Measurements from ENCODE around the gene LUC7L. TPM values are rescaled to one million over a fixed set of nuclear protein-coding genes. Genes with fewer than 3 reads are reported as not detected.
A peak's percentile ranks its signal among the peaks of the same experiment; 100 is the strongest.
"Not testable (repeated sequence)": the region's sequence is repeated elsewhere in the genome, so short reads cannot be mapped to it uniquely, and the experiment has no call there.

Gene LUC7L
- polyA plus RNA-seq, 6 donors from 2014 or later, result 9.6 to 20.4 (median 12.8) TPM

DNA sequence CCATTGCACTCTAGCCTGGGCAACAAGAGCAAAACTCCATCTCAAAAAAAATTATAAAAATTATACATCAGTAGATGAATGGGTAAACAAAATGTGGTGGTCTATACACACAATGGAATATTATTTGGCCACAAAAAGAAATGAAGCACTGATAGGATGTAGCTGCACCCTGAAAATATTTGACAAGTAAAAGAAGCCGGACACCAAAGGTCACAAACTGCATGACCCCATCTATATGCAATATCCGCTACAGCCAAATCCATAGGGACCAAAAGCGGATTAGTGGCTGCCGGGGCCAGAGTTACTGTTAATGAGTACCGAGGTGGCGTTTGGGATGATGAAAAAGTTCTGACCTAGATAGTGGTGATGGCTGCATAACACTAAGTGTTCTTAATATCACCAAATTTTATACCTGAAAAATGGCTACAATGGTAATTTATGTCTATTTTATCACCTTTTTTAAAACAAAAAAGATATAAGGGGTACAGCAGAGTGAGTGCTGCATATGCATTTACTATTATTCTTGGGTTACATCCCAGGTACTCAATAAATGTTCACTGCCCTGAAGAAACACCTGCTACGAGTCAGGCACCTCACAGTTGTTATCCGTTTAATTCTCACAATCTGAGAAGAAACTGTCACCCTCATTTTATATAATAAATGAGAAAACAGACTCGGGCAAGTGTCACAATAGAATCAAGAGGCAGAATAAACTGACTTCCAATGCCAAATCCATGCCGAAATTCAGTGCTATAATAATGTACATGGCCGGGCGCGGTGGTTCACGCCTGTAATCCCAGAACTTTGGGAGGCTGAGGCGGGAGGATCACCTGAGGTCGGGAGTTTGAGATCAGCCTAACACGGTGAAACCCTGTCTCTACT is 49.8 kb downstream of the LUC7L start:
- Mint-ChIP-seq H3K4me1 (peaks cover 4 to 17% (median 13%) of the 10 kb centered on the region in 3 donors), H3K27ac (peak overlapping the region in 2 of 6 donors; percentile 9 to 36), H3K27me3 (peaks cover 18 to 29% (median 25%) of the 10 kb centered on the region in 3 donors), H3K9me3 (no peaks in the 10 kb centered on the region), H3K4me3 (peak overlapping the region in 6 of 8 donors; percentile 51 to 79 (median 64)), H3K36me3 (no peaks in the 10 kb centered on the region)
- DNase-seq, result no peak
- no peak for ATAC-seq (ENCODE audit: low read depth in 2 of 2)

DNA sequence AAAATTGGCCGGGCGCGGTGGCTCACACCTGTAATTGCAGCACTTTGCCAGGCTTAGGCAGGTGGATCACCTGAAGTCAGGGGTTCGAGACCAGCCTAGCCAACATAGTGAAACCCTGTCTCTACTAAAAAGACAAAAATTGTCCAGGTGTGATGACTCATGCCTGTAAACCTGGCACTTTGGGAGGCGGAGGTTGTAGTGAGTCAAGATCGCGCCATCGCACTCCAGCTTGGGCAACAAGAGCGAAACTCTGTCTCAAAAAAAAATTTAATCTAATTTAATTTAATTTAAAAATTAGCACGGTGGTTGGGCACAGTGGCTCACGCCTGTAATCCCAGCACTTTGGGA is 50.6 kb downstream of the LUC7L start:
- Mint-ChIP-seq H3K27me3 (peaks cover 19 to 37% (median 32%) of the 10 kb centered on the region in 3 donors), H3K4me3 (peak overlapping the region in 1 of 8 donors; percentile 30), H3K9me3 (no peaks in the 10 kb centered on the region), H3K36me3 (no peaks in the 10 kb centered on the region), H3K27ac (no peak overlapping the region), H3K4me1 (peaks cover 4 to 18% (median 14%) of the 10 kb centered on the region in 3 donors)
- ATAC-seq (ENCODE audit: low read depth in 2 of 2) (no peak), DNase-seq (no peak)

DNA sequence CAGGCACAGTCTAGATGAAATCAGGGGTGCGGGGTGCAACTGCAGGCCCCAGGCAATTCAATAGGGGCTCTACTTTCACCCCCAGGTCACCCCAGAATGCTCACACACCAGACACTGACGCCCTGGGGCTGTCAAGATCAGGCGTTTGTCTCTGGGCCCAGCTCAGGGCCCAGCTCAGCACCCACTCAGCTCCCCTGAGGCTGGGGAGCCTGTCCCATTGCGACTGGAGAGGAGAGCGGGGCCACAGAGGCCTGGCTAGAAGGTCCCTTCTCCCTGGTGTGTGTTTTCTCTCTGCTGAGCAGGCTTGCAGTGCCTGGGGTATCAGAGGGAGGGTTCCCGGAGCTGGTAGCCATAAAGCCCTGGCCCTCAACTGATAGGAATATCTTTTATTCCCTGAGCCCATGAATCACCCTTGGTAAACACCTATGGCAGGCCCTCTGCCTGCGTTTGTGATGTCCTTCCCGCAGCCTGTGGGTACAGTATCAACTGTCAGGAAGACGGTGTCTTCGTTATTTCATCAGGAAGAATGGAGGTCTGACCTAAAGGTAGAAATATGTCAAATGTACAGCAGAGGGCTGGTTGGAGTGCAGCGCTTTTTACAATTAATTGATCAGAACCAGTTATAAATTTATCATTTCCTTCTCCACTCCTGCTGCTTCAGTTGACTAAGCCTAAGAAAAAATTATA is 51.1 kb downstream of the LUC7L start:
- no peak for ATAC-seq (ENCODE audit: low read depth in 2 of 2)
- peak overlapping the region in 4 of 8 donors; percentile 10 to 52 (median 34) for H3K4me3 Mint-ChIP-seq
- H3K27me3 Mint-ChIP-seq, result peaks cover 19 to 42% (median 38%) of the 10 kb centered on the region in 3 donors
- H3K9me3 Mint-ChIP-seq, result no peaks in the 10 kb centered on the region
- no peak for DNase-seq
- peaks cover 4 to 20% (median 14%) of the 10 kb centered on the region in 3 donors for H3K4me1 Mint-ChIP-seq
- no peaks in the 10 kb centered on the region for H3K36me3 Mint-ChIP-seq
- no peak overlapping the region for H3K27ac Mint-ChIP-seq

GRCh38 chr16:177394-177822 is 51.8 kb downstream of the LUC7L start:
- ATAC-seq (ENCODE audit: low read depth in 2 of 2), result no peak
- DNase-seq, result no peak
- no peaks in the 10 kb centered on the region for H3K9me3 Mint-ChIP-seq
- H3K4me3 Mint-ChIP-seq, result peak overlapping the region in 7 of 8 donors; percentile 13 to 75 (median 42)
- H3K27me3 Mint-ChIP-seq, result peaks cover 19 to 42% (median 38%) of the 10 kb centered on the region in 3 donors
- no peak overlapping the region for H3K27ac Mint-ChIP-seq
- no peaks in the 10 kb centered on the region for H3K36me3 Mint-ChIP-seq
- H3K4me1 Mint-ChIP-seq, result peaks cover 4 to 20% (median 14%) of the 10 kb centered on the region in 3 donors

DNA sequence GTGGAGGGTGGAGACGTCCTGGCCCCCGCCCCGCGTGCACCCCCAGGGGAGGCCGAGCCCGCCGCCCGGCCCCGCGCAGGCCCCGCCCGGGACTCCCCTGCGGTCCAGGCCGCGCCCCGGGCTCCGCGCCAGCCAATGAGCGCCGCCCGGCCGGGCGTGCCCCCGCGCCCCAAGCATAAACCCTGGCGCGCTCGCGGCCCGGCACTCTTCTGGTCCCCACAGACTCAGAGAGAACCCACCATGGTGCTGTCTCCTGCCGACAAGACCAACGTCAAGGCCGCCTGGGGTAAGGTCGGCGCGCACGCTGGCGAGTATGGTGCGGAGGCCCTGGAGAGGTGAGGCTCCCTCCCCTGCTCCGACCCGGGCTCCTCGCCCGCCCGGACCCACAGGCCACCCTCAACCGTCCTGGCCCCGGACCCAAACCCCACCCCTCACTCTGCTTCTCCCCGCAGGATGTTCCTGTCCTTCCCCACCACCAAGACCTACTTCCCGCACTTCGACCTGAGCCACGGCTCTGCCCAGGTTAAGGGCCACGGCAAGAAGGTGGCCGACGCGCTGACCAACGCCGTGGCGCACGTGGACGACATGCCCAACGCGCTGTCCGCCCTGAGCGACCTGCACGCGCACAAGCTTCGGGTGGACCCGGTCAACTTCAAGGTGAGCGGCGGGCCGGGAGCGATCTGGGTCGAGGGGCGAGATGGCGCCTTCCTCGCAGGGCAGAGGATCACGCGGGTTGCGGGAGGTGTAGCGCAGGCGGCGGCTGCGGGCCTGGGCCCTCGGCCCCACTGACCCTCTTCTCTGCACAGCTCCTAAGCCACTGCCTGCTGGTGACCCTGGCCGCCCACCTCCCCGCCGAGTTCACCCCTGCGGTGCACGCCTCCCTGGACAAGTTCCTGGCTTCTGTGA is 52.5 kb downstream of the LUC7L start, which contains the start of gene HBA1:
TSS of gene HBA1 (plus strand) at position 204 of the 906 bp plus-strand sequence. CDS start at position 241, 37 bp downstream.
- H3K4me3 Mint-ChIP-seq, result peak within 1 kb of the TSS in 7 of 8 donors; percentile 31 to 70 (median 52)
- not testable (repeated sequence) for H3K36me3 Mint-ChIP-seq, H3K27ac Mint-ChIP-seq, DNase-seq, H3K9me3 Mint-ChIP-seq
- peaks cover 4 to 21% (median 14%) of the 10 kb centered on the region in 3 donors for H3K4me1 Mint-ChIP-seq
- peak; percentile 36 to 43 for ATAC-seq (ENCODE audit: low read depth in 2 of 2)
- peaks cover 22 to 45% (median 42%) of the 10 kb centered on the region in 3 donors for H3K27me3 Mint-ChIP-seq

DNA sequence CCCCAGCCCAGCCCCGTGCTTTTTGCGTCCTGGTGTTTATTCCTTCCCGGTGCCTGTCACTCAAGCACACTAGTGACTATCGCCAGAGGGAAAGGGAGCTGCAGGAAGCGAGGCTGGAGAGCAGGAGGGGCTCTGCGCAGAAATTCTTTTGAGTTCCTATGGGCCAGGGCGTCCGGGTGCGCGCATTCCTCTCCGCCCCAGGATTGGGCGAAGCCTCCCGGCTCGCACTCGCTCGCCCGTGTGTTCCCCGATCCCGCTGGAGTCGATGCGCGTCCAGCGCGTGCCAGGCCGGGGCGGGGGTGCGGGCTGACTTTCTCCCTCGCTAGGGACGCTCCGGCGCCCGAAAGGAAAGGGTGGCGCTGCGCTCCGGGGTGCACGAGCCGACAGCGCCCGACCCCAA is 53.2 kb downstream of the LUC7L start:
- Mint-ChIP-seq H3K4me1 (peaks cover 4 to 23% (median 14%) of the 10 kb centered on the region in 3 donors), H3K27me3 (peaks cover 25 to 52% (median 49%) of the 10 kb centered on the region in 3 donors), H3K4me3 (peak overlapping the region in 3 of 8 donors; percentile 28 to 39 (median 35))
- not testable (repeated sequence) for H3K27ac Mint-ChIP-seq; H3K9me3 Mint-ChIP-seq; DNase-seq; H3K36me3 Mint-ChIP-seq; ATAC-seq (ENCODE audit: low read depth in 2 of 2)

- H3K4me3 Mint-ChIP-seq, result peak overlapping the region in 7 of 8 donors; percentile 5 to 61 (median 38)
- H3K36me3 Mint-ChIP-seq, result no peaks in the 10 kb centered on the region
- no peak for ATAC-seq (ENCODE audit: low read depth in 2 of 2)
- no peak for DNase-seq
- H3K4me1 Mint-ChIP-seq, result peaks cover 4 to 23% (median 14%) of the 10 kb centered on the region in 3 donors
- H3K27me3 Mint-ChIP-seq, result peaks cover 30 to 60% (median 57%) of the 10 kb centered on the region in 3 donors
- H3K27ac Mint-ChIP-seq, result peak overlapping the region in 2 of 6 donors; percentile 44 to 83
- H3K9me3 Mint-ChIP-seq, result no peaks in the 10 kb centered on the region
Measured at GRCh38 chr16:175011-175949, 54.0 kb downstream of the LUC7L start.

GRCh38 chr16:173928-174769 is 55.1 kb downstream of the LUC7L start:
- ATAC-seq (ENCODE audit: low read depth in 2 of 2); DNase-seq; H3K9me3 Mint-ChIP-seq; H3K36me3 Mint-ChIP-seq: not testable (repeated sequence)
- Mint-ChIP-seq H3K27ac (peak overlapping the region in 1 of 6 donors; percentile 49), H3K4me3 (peak overlapping the region in 6 of 8 donors; percentile 38 to 63 (median 52)), H3K27me3 (peaks cover 33 to 71% (median 67%) of the 10 kb centered on the region in 3 donors), H3K4me1 (peaks cover 4 to 18% (median 14%) of the 10 kb centered on the region in 3 donors)

- H3K36me3 Mint-ChIP-seq; H3K27ac Mint-ChIP-seq; H3K9me3 Mint-ChIP-seq; ATAC-seq (ENCODE audit: low read depth in 2 of 2); DNase-seq: not testable (repeated sequence)
- Mint-ChIP-seq H3K4me3 (peak overlapping the region in 6 of 8 donors; percentile 28 to 70 (median 52)), H3K27me3 (peaks cover 37 to 76% (median 75%) of the 10 kb centered on the region in 3 donors), H3K4me1 (peaks cover 4 to 18% (median 14%) of the 10 kb centered on the region in 3 donors)
Measured at GRCh38 chr16:173211-173854, 55.9 kb downstream of the LUC7L start.

GRCh38 chr16:172374-172941 is 56.8 kb downstream of the LUC7L start, which contains the start of gene HBA2:
TSS of gene HBA2 (plus strand) at chr16:172876. CDS start at chr16:172913, 37 bp downstream.
- not testable (repeated sequence) for H3K36me3 Mint-ChIP-seq, DNase-seq, H3K9me3 Mint-ChIP-seq, H3K27ac Mint-ChIP-seq
- ATAC-seq (ENCODE audit: low read depth in 2 of 2), result peak; percentile 47 to 55
- Mint-ChIP-seq H3K27me3 (peaks cover 34 to 76% (median 71%) of the 10 kb centered on the region in 3 donors), H3K4me1 (peaks cover 4 to 18% (median 14%) of the 10 kb centered on the region in 3 donors), H3K4me3 (peak within 1 kb of the TSS in 6 of 8 donors; percentile 28 to 70 (median 52))
